HCT116 (cell line): ENCODE results near the gene OTOGL.

ENCODE experiments used
- CTCF ChIP-seq, 3 experiments: fragments of 200-600 bp in 1 of 3; sonication (generic) in 1 of 3; IDR thresholded peaks in 2 of 3; conservative IDR thresholded peaks in 1 of 3; 2 replicates each; pipeline ENCODE4 v1.5.1; 2012 to 2017; ENCODE audit warnings: low read depth in 2 of 3, low read length in 2 of 3, antibody characterized with exemption in 1 of 3, borderline replicate concordance in 1 of 3, control low read depth in 1 of 3, mild to moderate bottlenecking in 1 of 3, mixed read lengths in 1 of 3, mixed run types in 1 of 3, moderate library complexity in 1 of 3; ENCODE audit not compliant: insufficient read depth in 1 of 3
- EZH2 ChIP-seq: fragments of 200-600 bp; sonication (generic); IDR thresholded peaks from 2 replicates; pipeline ENCODE4 v1.6.1; 2017; ENCODE audit warnings: antibody characterized with exemption, mixed run types
- POLR2A ChIP-seq: IDR thresholded peaks from 2 replicates; pipeline ENCODE4 v1.7.0; 2011; ENCODE audit warnings: borderline replicate concordance; ENCODE audit not compliant: insufficient read depth, insufficient read length; ENCODE audit errors: extremely low read depth
- SRF ChIP-seq: IDR thresholded peaks from 2 replicates; pipeline ENCODE4 v1.6.1; 2012; ENCODE audit warnings: low read depth
- ZNF274 ChIP-seq: fragments of 200-500 bp; sonication (Bioruptor generic); IDR thresholded peaks from 2 replicates; pipeline ENCODE4 v1.6.1; 2014; ENCODE audit warnings: mild to moderate bottlenecking, low read depth, low read length, inconsistent platforms

- TF ChIP-seq POLR2A (no peak), CTCF (IDR thresholded peaks at IDR 0.05 in 2 of 3, conservative IDR thresholded peaks at IDR 0.05 in 1 of 3; ENCODE audit: borderline replicate concordance in 1 of 3, insufficient read depth in 1 of 3, low read depth in 2 of 3, low read length in 2 of 3) (no peak), EZH2 (no peak), SRF (no peak), ZNF274 (no peak)
Observed at GRCh38 chr12:80382254-80382653, 282.9 kb downstream of the OTOGL start.
